ENCODE measurements around the gene NLRP5.
"Not testable (repeated sequence)": the region's sequence is repeated elsewhere in the genome, so short reads cannot be mapped to it uniquely, and the experiment has no call there.

The NLRP5 gene

DNA sequence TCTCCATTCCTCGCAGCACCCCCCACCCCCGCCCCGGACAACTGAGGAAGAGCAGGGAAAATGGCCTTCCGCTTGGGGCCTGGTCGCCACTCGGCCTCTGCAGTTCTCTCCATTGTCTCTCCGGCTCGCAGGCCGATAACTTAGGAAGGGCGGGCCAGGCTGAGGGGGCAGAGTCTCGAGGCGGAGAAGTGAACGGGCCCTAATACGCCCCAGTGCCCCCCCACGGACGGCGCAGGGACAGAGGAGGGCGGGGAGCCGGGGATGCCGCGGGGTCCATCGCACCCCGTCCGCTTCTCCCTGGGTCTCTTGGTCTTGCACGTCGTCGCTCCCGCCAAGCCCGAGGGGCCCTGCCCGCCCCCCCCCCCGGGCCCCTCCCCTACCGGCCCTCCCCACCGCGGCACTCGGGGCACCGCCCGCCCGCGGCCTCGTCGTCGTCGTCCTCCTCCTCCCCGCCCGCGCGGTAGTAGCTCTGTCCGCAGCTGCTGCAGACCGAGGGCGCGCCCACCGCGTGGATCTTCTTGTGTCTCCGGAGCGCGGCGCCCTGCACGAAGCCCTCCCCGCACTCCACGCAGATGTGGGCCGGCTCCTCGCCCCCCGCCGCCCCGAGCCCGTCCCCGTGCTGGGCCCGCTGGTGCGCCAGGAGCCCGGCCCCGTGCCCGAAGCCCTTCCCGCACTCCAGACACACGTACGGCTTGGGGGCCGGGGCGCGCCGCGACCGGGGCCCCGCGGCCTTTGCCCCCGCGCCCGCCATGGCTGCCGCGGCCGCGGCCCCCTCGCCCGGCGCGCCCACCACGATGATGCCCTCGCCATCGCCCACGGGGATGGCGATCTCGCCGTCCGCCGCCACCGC lies 101.3 kb downstream of the NLRP5 start:
- Mint-ChIP-seq H3K36me3 (no peaks in the 10 kb centered on the region), H3K9me3 (ENCODE audit: low read depth) (no peaks in the 10 kb centered on the region), H3K27me3 (no peaks in the 10 kb centered on the region), H3K4me1 (ENCODE audit: low read depth) (peaks cover 4% of the 10 kb centered on the region), H3K4me3 (no peak overlapping the region), H3K27ac (no peak overlapping the region)

DNA sequence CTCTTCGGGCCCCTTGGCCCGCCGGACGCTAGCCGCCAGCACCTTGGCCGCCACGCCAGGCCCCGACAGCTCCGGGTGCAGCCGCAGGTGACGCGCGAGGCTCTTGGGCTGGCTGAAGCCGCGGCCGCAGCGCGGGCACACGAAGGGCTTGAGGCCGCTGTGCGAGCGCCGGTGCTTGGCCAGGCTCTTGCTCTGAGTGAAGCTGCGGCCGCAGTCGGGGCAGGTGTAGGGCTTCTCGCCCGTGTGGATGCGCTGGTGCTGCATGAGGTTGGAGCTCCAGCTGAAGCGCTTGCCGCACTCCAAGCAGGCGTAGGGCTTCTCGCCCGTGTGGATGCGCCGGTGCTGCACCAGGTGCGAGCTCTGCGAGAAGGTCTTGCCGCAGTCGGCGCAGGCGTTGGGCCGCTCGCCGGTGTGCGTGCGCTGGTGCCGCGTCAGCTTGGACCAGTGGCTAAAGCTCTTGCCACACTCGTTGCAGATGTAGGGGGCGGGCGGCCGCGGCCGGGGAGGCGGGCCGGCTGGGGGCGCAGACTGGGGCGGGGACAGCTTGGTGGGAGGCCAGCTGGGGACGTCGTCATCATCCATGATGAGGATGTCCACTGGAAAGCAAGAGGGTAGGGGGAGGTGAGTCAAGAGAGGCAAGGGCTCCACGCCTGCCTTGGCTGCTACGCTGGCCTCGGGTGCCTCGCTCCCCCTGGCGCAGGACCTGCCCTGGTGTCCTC lies 102.1 kb downstream of the NLRP5 start:
- H3K4me1 Mint-ChIP-seq (ENCODE audit: low read depth): peaks cover 4% of the 10 kb centered on the region
- no peaks in the 10 kb centered on the region for H3K9me3 Mint-ChIP-seq (ENCODE audit: low read depth)
- no peak overlapping the region for H3K27ac Mint-ChIP-seq
- no peaks in the 10 kb centered on the region for H3K27me3 Mint-ChIP-seq
- no peak overlapping the region for H3K4me3 Mint-ChIP-seq
- peaks cover 3% of the 10 kb centered on the region for H3K36me3 Mint-ChIP-seq

DNA sequence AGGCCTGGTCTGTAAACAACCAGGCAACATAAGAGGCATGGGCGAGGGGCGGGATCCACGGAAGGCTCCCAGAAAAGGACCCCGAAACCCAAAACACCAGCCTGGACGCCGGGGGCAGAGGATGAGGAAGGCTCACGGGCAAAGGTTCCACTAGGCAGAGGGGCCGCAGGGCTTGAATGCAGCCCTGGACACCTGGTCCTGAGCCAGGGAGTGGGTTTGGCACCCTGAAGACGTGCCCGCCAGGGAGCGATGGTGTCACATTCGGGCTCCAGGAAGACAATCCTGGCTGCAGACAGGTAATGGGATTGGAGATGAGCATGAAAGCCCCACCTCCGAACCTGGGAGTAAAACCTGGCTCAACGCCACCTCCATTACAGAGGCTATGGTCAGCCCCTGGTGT lies 102.8 kb downstream of the NLRP5 start:
- Mint-ChIP-seq H3K27me3 (no peaks in the 10 kb centered on the region), H3K4me1 (ENCODE audit: low read depth) (peaks cover 4% of the 10 kb centered on the region), H3K27ac (no peak overlapping the region), H3K36me3 (peaks cover 5% of the 10 kb centered on the region), H3K9me3 (ENCODE audit: low read depth) (no peaks in the 10 kb centered on the region), H3K4me3 (no peak overlapping the region)

DNA sequence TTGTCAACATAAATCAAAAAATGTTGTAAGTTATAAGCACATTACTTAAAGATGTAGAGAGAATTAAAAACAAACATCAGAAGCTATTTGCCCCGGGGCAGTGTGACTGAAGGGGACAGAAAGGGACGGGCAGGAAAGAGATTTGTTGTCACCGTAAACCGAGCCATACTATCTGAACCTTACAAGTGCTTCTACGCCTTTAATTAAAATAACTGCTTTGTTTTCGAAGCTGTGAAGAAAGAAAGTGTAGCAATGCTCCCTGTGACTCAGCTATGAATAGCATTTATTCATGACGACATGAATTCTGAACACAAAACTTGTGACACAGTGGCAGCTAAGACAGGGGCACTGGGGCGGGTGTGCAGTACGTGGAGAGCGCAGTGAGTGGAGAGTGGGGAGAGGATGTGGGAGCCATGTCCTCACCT lies 104.5 kb downstream of the NLRP5 start:
- Mint-ChIP-seq H3K4me1 (ENCODE audit: low read depth) (peaks cover 4% of the 10 kb centered on the region), H3K36me3 (peaks cover 8% of the 10 kb centered on the region), H3K27ac (no peak overlapping the region), H3K4me3 (no peak overlapping the region), H3K27me3 (no peaks in the 10 kb centered on the region), H3K9me3 (ENCODE audit: low read depth) (no peaks in the 10 kb centered on the region)

DNA sequence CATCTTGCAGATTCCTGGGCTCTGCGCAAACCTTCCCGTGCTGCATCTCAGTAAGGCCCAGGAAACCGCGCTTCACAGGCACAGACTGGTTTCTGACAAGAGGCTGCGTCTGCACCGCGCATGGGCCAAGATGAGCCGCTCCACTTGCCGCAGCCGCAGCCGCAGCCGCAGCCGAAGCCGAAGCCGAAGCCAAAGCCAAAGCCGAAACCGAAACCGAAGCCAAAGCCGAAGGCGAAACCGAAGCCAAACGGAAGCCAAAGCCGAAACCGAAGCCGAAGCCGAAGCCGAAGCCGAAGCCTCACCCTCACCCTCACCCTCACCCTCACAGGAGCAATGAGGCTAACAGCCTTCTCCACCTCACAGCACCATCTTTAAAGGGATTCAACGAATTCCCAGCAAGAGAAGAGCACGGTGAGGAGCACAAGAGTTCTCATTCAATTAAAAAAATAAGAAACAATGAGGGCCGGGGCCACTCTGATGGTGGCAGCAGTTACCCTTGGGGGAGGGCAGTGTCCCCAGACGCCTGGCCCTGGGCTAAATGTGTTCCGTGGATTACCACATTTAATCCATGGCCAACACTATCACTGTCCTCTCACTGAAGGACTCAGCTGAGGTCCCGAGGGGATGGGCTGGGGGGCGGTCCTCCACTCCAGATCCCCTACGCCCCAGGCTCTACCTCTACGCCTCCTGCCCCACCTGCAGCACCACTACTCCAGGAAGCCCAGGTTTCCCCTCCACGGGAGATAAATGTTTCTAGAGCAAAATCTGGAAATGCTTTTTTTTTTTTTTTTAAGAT lies 105.4 kb downstream of the NLRP5 start:
- no peaks in the 10 kb centered on the region for H3K9me3 Mint-ChIP-seq (ENCODE audit: low read depth)
- no peak overlapping the region for H3K27ac Mint-ChIP-seq
- no peak overlapping the region for H3K4me3 Mint-ChIP-seq
- no peaks in the 10 kb centered on the region for H3K27me3 Mint-ChIP-seq
- peaks cover 8% of the 10 kb centered on the region for H3K36me3 Mint-ChIP-seq
- H3K4me1 Mint-ChIP-seq (ENCODE audit: low read depth): peaks cover 4% of the 10 kb centered on the region

DNA sequence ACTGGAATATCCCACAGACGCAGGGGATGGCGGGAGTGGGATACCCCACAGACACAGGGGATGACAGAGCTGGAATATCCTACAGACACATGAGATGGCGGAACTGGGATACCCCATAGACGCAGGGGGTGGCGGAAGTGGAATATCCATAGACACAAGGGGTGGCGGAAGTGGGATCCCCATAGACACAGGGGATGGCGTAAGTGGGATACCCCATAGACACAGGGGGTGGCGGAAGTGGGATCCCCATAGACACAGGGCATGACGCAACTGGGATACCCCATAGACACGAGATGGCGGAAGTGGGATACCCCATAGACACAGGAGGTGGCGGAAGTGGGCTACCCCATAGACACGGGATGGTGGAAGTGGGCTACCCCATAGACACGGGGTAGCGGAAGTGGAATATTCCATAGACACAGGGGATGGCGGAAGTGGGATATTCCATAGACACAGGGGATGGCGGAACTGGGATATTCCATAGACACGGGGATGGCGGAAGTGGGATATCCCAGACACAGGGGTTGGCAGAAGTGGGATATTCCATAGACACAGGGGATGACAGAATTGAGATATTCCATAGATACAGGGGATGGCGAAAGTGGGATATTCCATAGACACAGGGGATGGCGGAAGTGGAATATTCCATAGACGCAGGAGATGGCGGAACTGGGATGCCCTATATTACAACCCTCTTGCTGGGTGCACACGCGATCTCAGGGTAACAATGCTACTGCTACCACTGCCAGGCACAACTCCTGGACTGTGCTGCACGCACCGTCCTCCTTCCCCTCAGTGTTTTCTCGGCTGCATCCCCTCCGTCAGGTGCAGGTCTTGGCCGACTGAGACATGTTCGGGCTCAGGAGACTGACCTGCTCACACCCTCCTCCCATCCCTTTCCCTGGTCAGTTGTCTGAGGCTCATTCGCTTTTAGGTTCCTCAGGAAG lies 106.4 kb downstream of the NLRP5 start:
- Mint-ChIP-seq H3K4me3 (no peak overlapping the region), H3K27me3 (no peaks in the 10 kb centered on the region), H3K9me3 (ENCODE audit: low read depth) (no peaks in the 10 kb centered on the region), H3K4me1 (ENCODE audit: low read depth) (peaks cover 4% of the 10 kb centered on the region), H3K27ac (no peak overlapping the region), H3K36me3 (peaks cover 8% of the 10 kb centered on the region)

DNA sequence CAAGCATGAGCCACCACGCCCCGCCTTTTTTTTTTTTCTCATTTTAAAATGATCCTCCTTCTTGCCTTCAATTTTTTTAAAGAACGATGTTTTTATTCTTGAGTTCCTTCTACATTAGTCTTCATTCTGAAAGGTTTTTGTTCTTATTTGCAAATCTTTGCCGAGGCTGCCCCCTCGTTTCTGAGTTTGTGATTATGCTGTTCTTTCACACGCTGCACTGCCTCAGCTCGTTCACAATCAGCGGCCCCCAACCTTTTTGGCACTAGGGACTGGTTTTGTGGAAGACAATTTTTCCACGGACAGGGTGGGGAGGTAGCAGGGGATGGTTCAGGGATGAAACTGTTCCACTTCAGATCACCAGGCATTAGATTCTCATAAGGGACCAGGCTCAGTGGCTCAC lies 107.9 kb downstream of the NLRP5 start:
- Mint-ChIP-seq H3K4me1 (ENCODE audit: low read depth) (peaks cover 4% of the 10 kb centered on the region), H3K27ac (no peak overlapping the region), H3K36me3 (peaks cover 8% of the 10 kb centered on the region), H3K9me3 (ENCODE audit: low read depth) (no peaks in the 10 kb centered on the region), H3K4me3 (no peak overlapping the region), H3K27me3 (no peaks in the 10 kb centered on the region)

DNA sequence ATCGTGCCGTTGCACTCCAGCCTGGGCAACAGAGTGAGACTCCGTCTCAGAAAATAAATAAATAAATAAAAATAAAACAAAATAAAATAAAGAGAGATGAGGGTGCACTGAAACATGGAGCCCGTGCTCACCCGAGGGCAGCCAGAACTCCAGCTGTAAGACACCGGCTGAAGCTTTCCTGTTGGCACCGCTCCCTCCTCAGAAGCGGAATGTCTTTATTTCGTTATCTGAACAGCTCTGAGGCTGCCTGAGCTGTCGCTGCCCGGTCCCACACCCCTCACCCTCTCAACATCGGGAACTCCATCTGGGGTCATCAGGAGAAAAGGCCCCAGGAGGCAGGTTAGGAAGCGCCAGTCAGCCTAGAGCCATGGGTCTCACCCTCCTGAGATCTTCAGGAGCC lies 110.1 kb downstream of the NLRP5 start:
- H3K36me3 Mint-ChIP-seq: peaks cover 8% of the 10 kb centered on the region
- no peaks in the 10 kb centered on the region for H3K9me3 Mint-ChIP-seq (ENCODE audit: low read depth)
- no peak overlapping the region for H3K27ac Mint-ChIP-seq
- H3K4me1 Mint-ChIP-seq (ENCODE audit: low read depth): peaks cover 2% of the 10 kb centered on the region
- H3K27me3 Mint-ChIP-seq: no peaks in the 10 kb centered on the region
- no peak overlapping the region for H3K4me3 Mint-ChIP-seq

DNA sequence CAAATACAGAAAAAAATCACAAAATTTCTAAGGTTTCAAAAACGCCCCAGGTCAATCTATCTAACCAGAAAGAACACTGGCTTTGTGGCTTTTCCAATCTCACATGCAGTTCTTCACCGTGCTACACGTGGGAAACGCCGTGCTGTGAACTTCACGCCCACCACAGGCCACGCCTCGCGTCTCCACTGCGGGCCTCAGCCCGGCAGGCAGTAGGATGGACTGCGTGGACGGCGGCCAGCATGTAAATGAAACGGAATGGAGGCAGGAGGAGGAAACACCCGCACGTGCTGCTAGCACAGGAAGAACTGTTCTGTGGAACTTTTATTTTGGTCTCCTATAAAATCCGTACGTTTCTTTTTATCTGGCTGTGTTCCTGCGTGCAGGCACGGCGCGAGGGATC lies 110.7 kb downstream of the NLRP5 start:
- Mint-ChIP-seq H3K4me1 (ENCODE audit: low read depth) (peaks cover 2% of the 10 kb centered on the region), H3K36me3 (peaks cover 8% of the 10 kb centered on the region), H3K4me3 (no peak overlapping the region), H3K27me3 (no peaks in the 10 kb centered on the region), H3K27ac (no peak overlapping the region), H3K9me3 (ENCODE audit: low read depth) (no peaks in the 10 kb centered on the region)

DNA sequence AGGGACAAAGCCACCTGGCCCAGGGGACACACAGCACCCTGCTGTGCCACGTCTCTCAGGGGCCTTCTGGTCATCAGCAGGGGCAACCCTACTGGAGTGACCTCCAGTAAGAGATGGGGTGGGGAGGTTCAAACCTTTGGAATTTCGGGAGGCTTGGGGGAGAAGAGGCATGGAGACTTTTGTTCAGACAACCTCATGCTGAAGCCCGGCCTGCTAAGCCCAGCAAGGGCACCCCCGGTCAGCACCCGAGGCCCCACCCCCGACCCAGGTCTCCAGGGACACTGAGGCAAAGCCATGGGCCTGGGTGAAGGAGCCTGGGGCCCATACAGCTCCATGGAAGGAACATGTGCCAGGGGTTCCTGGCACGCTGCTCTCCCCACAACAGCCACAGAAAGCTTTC lies 111.2 kb downstream of the NLRP5 start:
- no peaks in the 10 kb centered on the region for H3K27me3 Mint-ChIP-seq
- peaks cover 2% of the 10 kb centered on the region for H3K4me1 Mint-ChIP-seq (ENCODE audit: low read depth)
- H3K27ac Mint-ChIP-seq: no peak overlapping the region
- no peak overlapping the region for H3K4me3 Mint-ChIP-seq
- peaks cover 8% of the 10 kb centered on the region for H3K36me3 Mint-ChIP-seq
- H3K9me3 Mint-ChIP-seq (ENCODE audit: low read depth): no peaks in the 10 kb centered on the region

DNA sequence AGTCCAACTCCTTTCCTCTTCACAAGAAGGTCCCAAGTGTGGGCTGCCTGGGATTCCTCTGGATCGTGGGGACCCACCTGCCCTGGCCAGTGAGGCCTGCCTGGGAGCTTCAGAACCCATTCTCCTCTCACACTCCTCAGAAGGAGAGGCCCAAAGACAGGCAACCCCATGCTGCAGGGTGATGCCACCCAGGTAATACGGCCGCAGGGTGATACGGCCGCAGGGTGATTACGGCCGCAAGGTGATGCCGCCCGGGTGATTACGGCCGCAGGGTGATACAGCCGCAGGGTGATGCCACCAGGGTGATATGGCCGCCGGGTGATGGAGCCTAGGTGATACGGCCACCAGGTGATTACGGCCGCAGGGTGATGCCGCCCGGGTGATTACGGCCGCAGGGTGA lies 111.7 kb downstream of the NLRP5 start:
- H3K27me3 Mint-ChIP-seq; H3K4me1 Mint-ChIP-seq (ENCODE audit: low read depth); H3K9me3 Mint-ChIP-seq (ENCODE audit: low read depth); H3K27ac Mint-ChIP-seq; H3K36me3 Mint-ChIP-seq; H3K4me3 Mint-ChIP-seq: not testable (repeated sequence)

DNA sequence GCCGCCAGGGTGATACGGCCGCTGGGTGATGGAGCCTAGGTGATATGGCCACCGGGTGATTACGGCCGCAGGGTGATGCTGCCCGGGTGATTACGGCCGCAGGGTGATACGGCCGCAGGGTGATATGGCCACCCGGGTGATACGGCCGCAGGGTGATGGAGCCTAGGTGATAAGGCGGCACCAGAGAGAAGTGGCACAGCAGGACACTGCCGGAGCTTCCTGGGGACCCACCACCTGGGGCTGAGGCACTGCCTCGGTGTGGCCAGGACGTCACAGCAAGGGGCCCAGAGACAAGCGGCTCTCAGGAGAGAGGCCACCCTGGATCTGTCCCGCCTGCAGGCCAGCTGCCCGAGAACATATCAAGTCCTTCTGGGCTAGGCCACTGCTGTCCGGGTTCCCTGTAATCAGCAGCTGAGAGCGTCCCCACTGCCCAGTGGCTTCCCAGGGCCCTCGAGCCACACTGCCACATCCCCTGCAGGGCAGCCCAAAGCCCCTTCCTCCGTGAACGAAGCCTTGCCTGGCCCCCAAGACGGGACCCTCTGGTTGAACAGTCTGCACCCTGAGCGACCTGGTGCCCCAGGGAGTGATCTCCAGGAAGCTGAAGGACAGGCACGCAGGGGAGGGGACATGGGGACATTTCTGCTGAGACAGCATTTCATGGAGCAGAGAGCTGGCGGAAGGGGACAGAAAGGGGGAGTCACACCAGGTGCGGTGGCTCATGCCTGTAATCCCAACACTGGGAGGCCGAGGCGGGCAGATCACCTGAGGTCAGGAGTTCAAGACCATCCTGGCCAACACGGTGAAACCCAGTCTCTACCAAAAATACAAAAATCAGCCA lies 112.4 kb downstream of the NLRP5 start:
- no peaks in the 10 kb centered on the region for H3K27me3 Mint-ChIP-seq
- H3K4me3 Mint-ChIP-seq: no peak overlapping the region
- peaks cover 4% of the 10 kb centered on the region for H3K4me1 Mint-ChIP-seq (ENCODE audit: low read depth)
- H3K9me3 Mint-ChIP-seq (ENCODE audit: low read depth): no peaks in the 10 kb centered on the region
- no peak overlapping the region for H3K27ac Mint-ChIP-seq
- peaks cover 3% of the 10 kb centered on the region for H3K36me3 Mint-ChIP-seq

DNA sequence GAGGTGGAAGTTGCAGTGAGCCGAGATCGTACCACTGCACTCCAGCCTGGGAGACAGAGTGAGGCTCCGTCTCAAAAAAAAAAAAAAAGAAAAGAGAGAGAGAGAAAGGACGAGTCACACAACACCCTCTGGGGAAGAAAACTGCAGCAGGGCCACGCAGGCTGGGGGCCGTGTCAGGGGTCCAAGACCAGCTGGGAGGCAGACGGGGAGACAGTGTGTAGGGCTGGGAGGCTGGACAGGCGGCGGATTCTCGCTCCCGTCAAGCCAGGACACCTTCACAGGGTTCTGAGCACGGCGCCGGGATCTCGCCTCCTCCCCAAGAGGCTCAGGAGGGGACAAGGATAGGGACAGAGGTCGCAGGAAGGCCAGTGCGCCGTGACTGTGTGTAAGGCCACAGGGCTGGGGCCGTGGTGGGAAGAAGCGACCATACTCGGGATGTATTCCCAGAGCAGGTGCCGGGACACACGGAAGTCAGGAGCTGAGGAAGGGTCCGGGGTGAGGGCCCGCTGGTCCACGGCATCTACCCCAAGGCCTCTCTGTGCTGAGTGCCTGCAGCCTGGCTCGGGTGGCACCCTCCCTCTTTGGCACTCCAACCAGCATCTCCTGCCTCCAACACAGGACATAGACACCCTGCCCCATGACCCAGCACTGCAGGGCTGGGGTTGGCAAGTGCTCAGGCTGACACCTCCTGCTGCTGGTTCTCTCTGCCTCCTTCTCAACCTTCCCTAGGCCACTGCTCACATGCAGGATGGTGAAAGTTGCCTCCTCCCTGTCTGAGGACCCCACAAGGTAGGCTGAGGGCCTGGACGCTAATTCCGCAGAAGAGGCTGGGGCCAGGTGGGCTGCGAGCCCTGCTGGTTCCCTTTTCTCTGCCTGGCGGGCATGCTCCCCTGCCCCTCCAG lies 113.3 kb downstream of the NLRP5 start:
- H3K9me3 Mint-ChIP-seq (ENCODE audit: low read depth): no peaks in the 10 kb centered on the region
- H3K36me3 Mint-ChIP-seq: peaks cover 3% of the 10 kb centered on the region
- no peaks in the 10 kb centered on the region for H3K27me3 Mint-ChIP-seq
- H3K27ac Mint-ChIP-seq: no peak overlapping the region
- H3K4me1 Mint-ChIP-seq (ENCODE audit: low read depth): peaks cover 7% of the 10 kb centered on the region
- no peak overlapping the region for H3K4me3 Mint-ChIP-seq
